Peyer's patch (tissue), 4 donors: ENCODE data around the gene ERF. TPM values are rescaled to one million over a fixed set of nuclear protein-coding genes. Genes with fewer than 3 reads are reported as not detected.
A peak's percentile ranks its signal among the peaks of the same experiment; 100 is the strongest.

Experiments used
- DNase-seq, 3 donors: peaks; one replicate each; pipeline ENCODE4 v3.0.0-alpha.2; 2017 to 2019
- H3K27ac ChIP-seq, 4 donors: fragments of 200-600 bp; sonication (generic); one replicate each; pipeline ENCODE4 v1.5.1; 2016 to 2019
- H3K27me3 ChIP-seq, 2 donors: fragments of 200-600 bp; sonication (generic); one replicate each; pipeline ENCODE4 v1.5.1; 2019
- H3K36me3 ChIP-seq, 3 donors: fragments of 200-600 bp; sonication (generic); one replicate each; pipeline ENCODE4 v1.5.1; 2016 to 2019
- H3K4me1 ChIP-seq, 4 donors: fragments of 200-600 bp; sonication (generic); one replicate each; pipeline ENCODE4 v1.5.1; 2016 to 2019
- H3K4me3 ChIP-seq, 4 donors: fragments of 200-600 bp; sonication (generic); 1 replicate in 3 of 4; 2 replicates in 1 of 4; pipeline ENCODE4 v1.5.1; 2016 to 2019; ENCODE audit warnings: mild to moderate bottlenecking in 1 of 4
- H3K9me3 ChIP-seq, 4 donors: fragments of 200-600 bp; sonication (generic); one replicate each; pipeline ENCODE4 v1.5.1; 2016 to 2019; ENCODE audit warnings: mild to moderate bottlenecking in 1 of 4
- CTCF ChIP-seq, 6 experiments: fragments of 450-650 bp in 4 of 6; fragments of 200-600 bp in 2 of 6; sonication (generic) in 1 of 6; IDR thresholded peaks; one replicate each; pipeline ENCODE4 v1.5.1; 2017 to 2019; ENCODE audit warnings: antibody characterized with exemption in 6 of 6, mild to moderate bottlenecking in 3 of 6, moderate library complexity in 1 of 6
- POLR2A ChIP-seq, 2 donors: fragments of 450-650 bp; IDR thresholded peaks; one replicate each; pipeline ENCODE4 v1.5.1; 2017; ENCODE audit warnings: antibody characterized with exemption in 2 of 2, mild to moderate bottlenecking in 2 of 2, moderate library complexity in 2 of 2
- total RNA-seq, 4 donors: library from RNA; depleted of rRNA; stranded (reverse); fragments of >200 nt; gene quantifications; one replicate each; pipeline ENCODE4 v1.1.0, GENCODE V29; 2016

The ERF gene
- total RNA-seq, 4 donors from 2014 or later = 13.2 to 85.4 (median 49.3) TPM

GRCh38 chr19:42276284-42276683 lies 21.4 kb upstream of the ERF start:
- Histone ChIP-seq H3K27ac (peak overlapping the region in 1 of 4 donors; percentile 38), H3K4me3 (no peak overlapping the region), H3K4me1 (peaks cover 8 to 47% (median 17%) of the 10 kb centered on the region in 4 donors), H3K36me3 (peaks cover 0 to 37% (median 0%) of the 10 kb centered on the region in 3 donors), H3K27me3 (no peaks in the 10 kb centered on the region), H3K9me3 (no peaks in the 10 kb centered on the region)
- no peak for TF ChIP-seq CTCF (IDR thresholded peaks at IDR 0.05)
- no peak for TF ChIP-seq POLR2A (IDR thresholded peaks at IDR 0.05)
- DNase-seq = peak in 1 of 3 donors; percentile 47

GRCh38 chr19:42275517-42275916 lies 20.6 kb upstream of the ERF start:
- no peaks in the 10 kb centered on the region for H3K27me3 ChIP-seq
- no peak for DNase-seq
- H3K9me3 ChIP-seq = no peaks in the 10 kb centered on the region
- TF ChIP-seq POLR2A (IDR thresholded peaks at IDR 0.05) = no peak
- no peak for TF ChIP-seq CTCF (IDR thresholded peaks at IDR 0.05)
- H3K36me3 ChIP-seq = peaks cover 0 to 37% (median 0%) of the 10 kb centered on the region in 3 donors
- peaks cover 11 to 47% (median 20%) of the 10 kb centered on the region in 4 donors for H3K4me1 ChIP-seq
- H3K27ac ChIP-seq = no peak overlapping the region
- H3K4me3 ChIP-seq = no peak overlapping the region

- Histone ChIP-seq H3K27ac (no peak overlapping the region), H3K27me3 (no peaks in the 10 kb centered on the region), H3K4me3 (no peak overlapping the region), H3K36me3 (peaks cover 0 to 37% (median 0%) of the 10 kb centered on the region in 3 donors), H3K4me1 (peaks cover 11 to 50% (median 23%) of the 10 kb centered on the region in 4 donors), H3K9me3 (no peaks in the 10 kb centered on the region)
- peak in 1 of 3 donors; percentile 27 for DNase-seq
- TF ChIP-seq POLR2A (IDR thresholded peaks at IDR 0.05) = no peak
- TF ChIP-seq CTCF (IDR thresholded peaks at IDR 0.05) = no peak
Measured at GRCh38 chr19:42275103-42275502, 20.2 kb upstream of the ERF start.

GRCh38 chr19:42274065-42274682 lies 19.2 kb upstream of the ERF start:
- H3K9me3 ChIP-seq = no peaks in the 10 kb centered on the region
- DNase-seq = peak in 1 of 3 donors; percentile 39
- no peak overlapping the region for H3K27ac ChIP-seq
- peaks cover 10 to 47% (median 21%) of the 10 kb centered on the region in 4 donors for H3K4me1 ChIP-seq
- peak overlapping the region in 1 of 4 donors; percentile 0 for H3K4me3 ChIP-seq
- H3K36me3 ChIP-seq = peaks cover 0 to 37% (median 0%) of the 10 kb centered on the region in 3 donors
- H3K27me3 ChIP-seq = no peaks in the 10 kb centered on the region
- TF ChIP-seq CTCF (IDR thresholded peaks at IDR 0.05) (no peak), POLR2A (IDR thresholded peaks at IDR 0.05) (no peak)

GRCh38 chr19:42273407-42274064 lies 18.6 kb upstream of the ERF start:
- Histone ChIP-seq H3K4me1 (peaks cover 3 to 41% (median 17%) of the 10 kb centered on the region in 4 donors), H3K27ac (no peak overlapping the region), H3K27me3 (no peaks in the 10 kb centered on the region)

More at GRCh38 chr19:42273407-42274064, 18.6 kb upstream of the ERF start:
- TF ChIP-seq POLR2A (IDR thresholded peaks at IDR 0.05) = no peak
- TF ChIP-seq CTCF (IDR thresholded peaks at IDR 0.05) = no peak
- H3K4me3 ChIP-seq = no peak overlapping the region
- peak in 2 of 3 donors; percentile 34 to 45 for DNase-seq
- H3K9me3 ChIP-seq = no peaks in the 10 kb centered on the region
- H3K36me3 ChIP-seq = peaks cover 0 to 37% (median 0%) of the 10 kb centered on the region in 3 donors
